Body of pancreas (tissue), 4 donors: ENCODE data around the gene THAP7. TPM values are rescaled to one million over a fixed set of nuclear protein-coding genes. Genes with fewer than 3 reads are reported as not detected.
A peak's percentile ranks its signal among the peaks of the same experiment; 100 is the strongest.

Experiments used
- ATAC-seq: fragments of 150-250 bp; one replicate; pipeline ENCODE4 v1.9.1; 2016
- DNase-seq, 4 donors: peaks; one replicate each; pipeline ENCODE4 v3.0.0-alpha.2; 2019
- H3K27ac ChIP-seq, 4 donors: fragments of 200-600 bp; sonication (generic); 1 replicate in 3 of 4; 2 replicates in 1 of 4; pipeline versions ENCODE4 v1.5.1 to v1.6.1; 2016 to 2019; ENCODE audit warnings: mild to moderate bottlenecking in 1 of 4, mixed read lengths in 1 of 4, moderate library complexity in 1 of 4
- H3K27me3 ChIP-seq, 2 donors: fragments of 200-600 bp; sonication (generic); one replicate each; pipeline ENCODE4 v1.6.0; 2016; ENCODE audit warnings: mild to moderate bottlenecking in 1 of 2
- H3K36me3 ChIP-seq, 2 donors: fragments of 200-600 bp; sonication (generic); replicated peaks in 1 of 2; 2 replicates each; pipeline ENCODE4 v1.5.1; 2016; ENCODE audit warnings: low read depth in 2 of 2; ENCODE audit not compliant: insufficient read depth in 1 of 2
- H3K4me1 ChIP-seq: fragments of 200-600 bp; sonication (generic); one replicate; pipeline ENCODE4 v1.6.0; 2016
- H3K4me3 ChIP-seq, 2 donors: fragments of 200-600 bp; sonication (generic); 1 replicate in 1 of 2; 2 replicates in 1 of 2; pipeline ENCODE4 v1.5.1; 2016 to 2019
- H3K9me3 ChIP-seq, 3 donors: fragments of 200-600 bp; sonication (generic); 1 replicate in 2 of 3; 2 replicates in 1 of 3; pipeline ENCODE4 v1.5.1; 2016
- POLR2A ChIP-seq, 3 donors: fragments of 450-650 bp; IDR thresholded peaks; one replicate each; pipeline ENCODE4 v1.6.1; 2016; ENCODE audit warnings: antibody characterized with exemption in 3 of 3, mild to moderate bottlenecking in 2 of 3
- WGBS, 2 donors: methylation state at CpG; one replicate each; pipeline ENCODE4 v1.1.5; 2017; 5-methylcytosine and 5-hydroxymethylcytosine counted together
- intact Hi-C: fragments of 100-400 bp; cut with DNase I; formaldehyde crosslinking; loops from one replicate; pipeline ENCODE4 v1.15.1; 2023
- total RNA-seq, 2 donors: library from RNA; depleted of rRNA; stranded (reverse); fragments of >200 nt; gene quantifications; one replicate each; pipeline ENCODE4 v1.1.0, GENCODE V29; 2016
- TF ChIP-seq, protein P1 (sequence below), 7 experiments: fragments of 450-650 bp in 4 of 7; fragments of 200-600 bp in 3 of 7; sonication (generic) in 3 of 7; IDR thresholded peaks; one replicate each; pipeline ENCODE4 v1.5.1; 2016 to 2019; ENCODE audit warnings: antibody characterized with exemption in 7 of 7

The THAP7 gene
- total RNA-seq, 2 donors from 2014 or later: 17.1 to 20.2 TPM

DNA sequence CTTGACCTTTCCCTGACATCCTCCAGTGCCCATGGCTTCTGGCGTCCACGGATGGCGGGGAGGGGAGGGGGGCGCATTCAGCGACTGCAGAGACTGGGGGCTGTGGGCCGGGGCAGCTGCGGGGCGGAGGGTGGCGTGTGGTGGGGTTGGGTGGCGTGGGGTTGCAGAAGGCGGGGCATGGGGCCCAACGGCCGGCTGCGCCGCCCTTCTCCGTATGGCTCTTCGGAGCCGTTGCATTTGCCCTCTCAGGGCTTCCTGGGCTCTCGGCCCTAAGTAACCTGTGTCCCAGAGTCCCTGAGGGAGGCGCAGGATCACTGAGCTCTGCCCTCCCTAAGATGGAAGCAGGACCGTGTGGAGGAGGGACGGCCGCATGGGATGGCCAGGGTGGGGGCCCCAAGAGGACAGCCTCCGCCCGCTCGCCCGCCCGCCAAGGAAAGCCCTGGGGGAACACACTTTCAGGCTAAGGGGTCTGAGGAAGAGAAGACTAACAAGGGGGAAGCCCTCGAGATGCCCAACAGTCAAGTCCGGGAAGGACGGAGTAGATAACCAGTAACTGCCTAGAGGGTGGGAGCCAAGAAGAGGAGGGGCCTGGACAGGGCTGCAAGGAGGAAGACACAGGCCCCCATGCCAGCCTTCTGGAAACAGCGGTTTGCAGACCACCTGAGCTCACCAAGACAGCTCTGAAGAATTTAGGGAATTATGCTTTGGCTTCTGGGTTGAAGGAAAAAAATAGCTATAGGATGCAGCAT, 44.1 kb downstream of the THAP7 start:
- Histone ChIP-seq H3K27ac (peak overlapping the region in 2 of 4 donors; percentile 45 to 50), H3K36me3 (no peaks in the 10 kb centered on the region), H3K4me3 (peak overlapping the region; percentile 44 to 60), H3K9me3 (no peaks in the 10 kb centered on the region), H3K4me1 (peaks cover 44% of the 10 kb centered on the region), H3K27me3 (no peaks in the 10 kb centered on the region)
- peak in 3 of 4 donors; percentile 34 to 51 (median 46) for DNase-seq
- intact Hi-C loops: no loop called here
- ATAC-seq: peak; percentile 11
- WGBS, 2 donors: 7 to 15% methylated on average over 27 to 31 of the region's 32 CpGs
- TF ChIP-seq, protein P1, sequence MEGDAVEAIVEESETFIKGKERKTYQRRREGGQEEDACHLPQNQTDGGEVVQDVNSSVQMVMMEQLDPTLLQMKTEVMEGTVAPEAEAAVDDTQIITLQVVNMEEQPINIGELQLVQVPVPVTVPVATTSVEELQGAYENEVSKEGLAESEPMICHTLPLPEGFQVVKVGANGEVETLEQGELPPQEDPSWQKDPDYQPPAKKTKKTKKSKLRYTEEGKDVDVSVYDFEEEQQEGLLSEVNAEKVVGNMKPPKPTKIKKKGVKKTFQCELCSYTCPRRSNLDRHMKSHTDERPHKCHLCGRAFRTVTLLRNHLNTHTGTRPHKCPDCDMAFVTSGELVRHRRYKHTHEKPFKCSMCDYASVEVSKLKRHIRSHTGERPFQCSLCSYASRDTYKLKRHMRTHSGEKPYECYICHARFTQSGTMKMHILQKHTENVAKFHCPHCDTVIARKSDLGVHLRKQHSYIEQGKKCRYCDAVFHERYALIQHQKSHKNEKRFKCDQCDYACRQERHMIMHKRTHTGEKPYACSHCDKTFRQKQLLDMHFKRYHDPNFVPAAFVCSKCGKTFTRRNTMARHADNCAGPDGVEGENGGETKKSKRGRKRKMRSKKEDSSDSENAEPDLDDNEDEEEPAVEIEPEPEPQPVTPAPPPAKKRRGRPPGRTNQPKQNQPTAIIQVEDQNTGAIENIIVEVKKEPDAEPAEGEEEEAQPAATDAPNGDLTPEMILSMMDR (IDR thresholded peaks at IDR 0.05): no peak
- peak in 1 of 3 donors; percentile 2 for TF ChIP-seq POLR2A (IDR thresholded peaks at IDR 0.05)

DNA sequence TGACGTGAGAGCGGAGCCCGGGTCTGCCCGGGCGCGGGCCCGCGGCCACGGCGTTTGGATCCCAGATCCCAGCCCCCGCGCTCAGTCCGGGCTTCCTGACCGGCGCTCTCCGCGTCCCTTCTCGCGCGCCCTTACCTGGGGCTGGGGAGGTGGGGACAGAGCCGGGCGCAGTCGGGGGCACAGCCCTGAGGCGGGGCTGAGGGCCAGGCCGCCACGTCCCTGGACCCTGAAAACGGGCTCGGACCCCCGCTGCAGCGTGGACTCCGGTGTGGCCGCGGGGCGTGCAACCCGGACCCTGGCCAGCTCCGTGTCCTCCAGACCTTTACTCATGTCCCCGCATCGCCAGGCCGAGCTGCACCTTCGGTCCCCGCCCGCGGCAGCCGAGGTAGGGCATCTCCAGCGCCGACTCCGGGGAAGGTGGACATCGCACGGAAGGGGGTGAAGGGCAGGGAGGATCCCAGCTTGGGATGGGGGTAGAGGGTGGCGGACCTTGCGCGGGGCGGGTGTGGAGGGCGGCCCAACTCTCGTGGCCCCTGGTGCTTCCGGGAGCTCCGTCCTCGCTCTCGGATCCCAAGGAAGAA, 44.7 kb downstream of the THAP7 start:
- peak; percentile 56 for ATAC-seq
- no peaks in the 10 kb centered on the region for H3K27me3 ChIP-seq
- H3K36me3 ChIP-seq: no peaks in the 10 kb centered on the region
- no peak for TF ChIP-seq POLR2A (IDR thresholded peaks at IDR 0.05)
- TF ChIP-seq, protein P1 (IDR thresholded peaks at IDR 0.05): no peak
- 0% methylated on average over 3 to 49 of the region's 59 CpGs for WGBS, 2 donors
- peaks cover 50% of the 10 kb centered on the region for H3K4me1 ChIP-seq
- intact Hi-C loops: no loop called here
- H3K27ac ChIP-seq: peak overlapping the region in 2 of 4 donors; percentile 45 to 50
- no peaks in the 10 kb centered on the region for H3K9me3 ChIP-seq
- H3K4me3 ChIP-seq: peak overlapping the region; percentile 44 to 60
- peak in 3 of 4 donors; percentile 32 to 50 (median 40) for DNase-seq

DNA sequence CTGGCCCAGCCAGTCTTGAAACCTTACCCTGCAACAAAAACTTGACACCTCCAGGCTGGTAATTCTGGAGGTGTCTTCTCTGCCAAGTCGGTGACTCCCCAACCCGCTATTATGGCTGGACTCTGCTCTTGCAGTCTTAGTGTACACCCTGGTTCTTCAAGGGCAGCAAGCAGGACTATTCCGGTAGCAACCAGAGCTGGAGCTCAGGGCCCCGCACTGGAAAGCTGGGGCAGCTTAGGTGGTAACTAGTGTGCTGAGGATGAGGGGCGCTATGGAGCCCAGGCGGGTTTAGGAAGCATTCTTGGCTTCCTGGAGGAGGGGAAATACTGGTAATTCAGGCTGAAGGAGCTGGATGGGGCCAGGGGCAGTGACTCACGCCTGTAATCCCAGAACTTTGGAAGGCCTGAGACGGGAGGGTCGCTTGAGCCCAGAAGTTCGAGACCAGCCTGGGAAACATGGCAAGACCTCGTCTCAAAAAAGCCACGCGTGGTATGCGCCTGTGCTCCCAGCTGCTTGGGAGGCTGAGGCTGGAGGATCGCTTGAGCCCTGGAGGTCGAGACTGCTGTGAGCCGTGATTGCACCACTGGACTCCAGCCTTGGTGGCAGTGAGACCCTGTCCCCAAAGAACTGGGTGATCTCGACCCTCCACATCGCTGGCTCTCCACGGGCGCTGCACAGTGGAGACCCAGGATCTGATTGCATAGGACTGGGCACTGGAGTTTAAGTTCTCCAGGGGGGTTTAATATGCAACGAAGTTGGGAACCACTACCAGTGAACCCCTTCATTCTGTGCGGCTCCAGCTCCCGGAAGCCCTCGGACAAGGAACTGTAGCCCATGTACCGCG, 45.4 kb downstream of the THAP7 start:
- intact Hi-C loops: no loop called here
- Histone ChIP-seq H3K4me1 (peaks cover 57% of the 10 kb centered on the region), H3K27me3 (no peaks in the 10 kb centered on the region), H3K27ac (peak overlapping the region in 2 of 4 donors; percentile 50 to 52), H3K9me3 (no peaks in the 10 kb centered on the region), H3K4me3 (peak overlapping the region in 1 of 2 donors; percentile 60), H3K36me3 (no peaks in the 10 kb centered on the region)
- ATAC-seq: peak; percentile 28
- TF ChIP-seq, protein P1 (IDR thresholded peaks at IDR 0.05): no peak
- TF ChIP-seq POLR2A (IDR thresholded peaks at IDR 0.05): no peak
- peak; percentile 32 to 43 (median 35) for DNase-seq
- WGBS, 2 donors: 44 to 80% methylated on average over 1 to 26 of the region's 27 CpGs

DNA sequence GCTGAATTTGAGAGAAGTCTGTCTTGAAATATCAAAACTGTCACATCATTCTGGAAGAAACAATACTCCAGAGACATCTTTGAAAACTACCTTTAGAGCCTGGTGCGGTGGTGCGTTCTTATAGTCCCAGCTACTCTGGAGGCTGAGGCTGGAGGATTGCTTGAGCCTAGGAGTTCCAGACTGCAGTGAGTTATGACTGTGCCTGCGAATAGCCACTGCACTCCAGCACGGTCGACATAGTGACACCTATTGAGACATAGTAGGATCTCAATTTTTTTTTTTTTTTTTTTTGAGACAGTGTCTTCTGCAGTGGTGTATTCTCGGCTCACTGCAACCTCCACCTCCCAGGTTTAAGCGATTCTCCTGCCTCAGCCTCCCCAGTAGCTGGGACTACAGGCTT, 46.4 kb downstream of the THAP7 start:
- no peaks in the 10 kb centered on the region for H3K9me3 ChIP-seq
- DNase-seq (no peak), ATAC-seq (no peak)
- no peaks in the 10 kb centered on the region for H3K36me3 ChIP-seq
- H3K4me3 ChIP-seq: no peak overlapping the region
- H3K27me3 ChIP-seq: no peaks in the 10 kb centered on the region
- TF ChIP-seq, protein P1 (IDR thresholded peaks at IDR 0.05): no peak
- TF ChIP-seq POLR2A (IDR thresholded peaks at IDR 0.05): no peak
- intact Hi-C loops: no loop called here
- WGBS, 2 donors: 85 to 91% methylated on average over 6 to 7 of the region's 7 CpGs
- peak overlapping the region in 1 of 4 donors; percentile 52 for H3K27ac ChIP-seq
- H3K4me1 ChIP-seq: peaks cover 67% of the 10 kb centered on the region
